ENCODE data around the gene DNAJC21.

DNAJC21 gene

DNA sequence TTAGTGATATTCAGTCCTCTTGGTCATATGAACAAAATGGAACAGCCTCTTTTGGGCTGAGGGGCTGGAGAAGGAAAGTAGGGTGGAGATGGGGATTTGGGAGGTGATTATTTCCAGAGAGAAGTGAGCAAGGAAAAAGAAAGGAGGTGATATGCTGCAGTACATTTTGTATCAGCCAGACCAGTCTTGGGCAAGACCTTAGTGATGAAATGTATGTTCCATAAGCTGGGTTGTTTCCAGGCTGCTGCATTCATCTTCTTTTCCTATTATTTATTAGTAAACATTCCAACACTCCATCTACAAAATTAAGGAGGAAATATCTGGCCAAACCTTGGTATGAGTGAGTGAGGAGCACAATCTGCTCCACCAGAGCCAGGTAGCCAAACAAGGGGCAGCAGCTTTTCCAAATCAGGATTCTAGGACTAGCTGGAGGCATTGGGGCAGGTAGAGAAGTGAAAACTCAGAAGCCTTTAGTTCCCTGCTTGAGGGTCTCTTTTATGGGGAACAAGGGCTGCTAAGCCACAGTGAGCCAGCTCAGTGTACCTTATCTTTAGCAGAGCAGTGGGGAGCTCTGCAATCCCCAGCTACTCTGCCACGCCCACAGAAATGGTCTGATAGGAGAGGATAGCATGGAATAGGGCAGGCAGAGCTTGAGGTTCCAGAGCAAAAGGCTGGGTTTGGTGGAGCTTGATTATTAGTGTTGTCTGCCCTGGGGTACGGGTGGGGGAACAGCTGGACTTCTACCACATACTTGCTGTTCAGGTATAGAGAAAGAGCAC lies 33.5 kb upstream of the DNAJC21 start:
- Histone ChIP-seq H3K9ac (ENCODE audit: insufficient read length, low read depth) (no peak overlapping the region), H3K9me3 (ENCODE audit: insufficient read depth, low read length) (no peaks in the 10 kb centered on the region), H3K36me3 (ENCODE audit: insufficient read depth, insufficient read length, low read length) (peaks cover 3% of the 10 kb centered on the region), H3K4me3 (ENCODE audit: insufficient read length, low read depth) (no peak overlapping the region), H3K27me3 (ENCODE audit: insufficient read depth, insufficient read length) (no peaks in the 10 kb centered on the region), H3K4me1 (ENCODE audit: insufficient read depth, insufficient read length) (no peaks in the 10 kb centered on the region)
- no peak for DNase-seq (ENCODE audit: low read depth, low spot score)
- no peak for TF ChIP-seq YY1 (IDR thresholded peaks at IDR 0.05; ENCODE audit: insufficient read depth, insufficient read length)
- no peak for TF ChIP-seq ZNF274 (IDR thresholded peaks at IDR 0.05; ENCODE audit: low read depth, low read length)

DNA sequence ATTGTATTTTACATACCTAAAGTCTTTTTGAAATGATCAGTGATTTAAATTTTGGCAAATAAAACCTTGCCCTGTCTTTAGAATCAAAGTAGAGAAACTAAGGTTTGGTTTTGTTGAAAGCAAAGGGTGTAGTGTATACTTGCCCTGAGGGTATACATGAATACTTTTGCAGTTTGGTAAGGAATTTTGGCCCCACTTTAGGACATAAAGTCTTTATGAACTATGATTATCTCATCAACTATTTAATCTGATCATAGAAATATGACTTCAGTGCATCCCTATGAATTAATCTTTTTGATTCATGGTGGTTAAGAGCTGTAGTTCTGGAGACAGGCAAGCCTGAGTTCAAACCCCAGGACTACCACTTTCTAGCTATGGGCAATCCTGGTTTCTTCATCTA lies 31.7 kb upstream of the DNAJC21 start:
- Histone ChIP-seq H3K27me3 (ENCODE audit: insufficient read depth, insufficient read length) (no peaks in the 10 kb centered on the region), H3K9ac (ENCODE audit: insufficient read length, low read depth) (no peak overlapping the region), H3K36me3 (ENCODE audit: insufficient read depth, insufficient read length, low read length) (peaks cover 6% of the 10 kb centered on the region), H3K4me1 (ENCODE audit: insufficient read depth, insufficient read length) (no peaks in the 10 kb centered on the region), H3K4me3 (ENCODE audit: insufficient read length, low read depth) (no peak overlapping the region), H3K9me3 (ENCODE audit: insufficient read depth, low read length) (no peaks in the 10 kb centered on the region)
- no peak for DNase-seq (ENCODE audit: low read depth, low spot score)
- no peak for TF ChIP-seq SUZ12 (IDR thresholded peaks at IDR 0.05; ENCODE audit: extremely low read depth, insufficient read depth, insufficient read length)
- TF ChIP-seq ZNF274 (IDR thresholded peaks at IDR 0.05; ENCODE audit: low read depth, low read length): no peak
- TF ChIP-seq YY1 (IDR thresholded peaks at IDR 0.05; ENCODE audit: insufficient read depth, insufficient read length): no peak

DNA sequence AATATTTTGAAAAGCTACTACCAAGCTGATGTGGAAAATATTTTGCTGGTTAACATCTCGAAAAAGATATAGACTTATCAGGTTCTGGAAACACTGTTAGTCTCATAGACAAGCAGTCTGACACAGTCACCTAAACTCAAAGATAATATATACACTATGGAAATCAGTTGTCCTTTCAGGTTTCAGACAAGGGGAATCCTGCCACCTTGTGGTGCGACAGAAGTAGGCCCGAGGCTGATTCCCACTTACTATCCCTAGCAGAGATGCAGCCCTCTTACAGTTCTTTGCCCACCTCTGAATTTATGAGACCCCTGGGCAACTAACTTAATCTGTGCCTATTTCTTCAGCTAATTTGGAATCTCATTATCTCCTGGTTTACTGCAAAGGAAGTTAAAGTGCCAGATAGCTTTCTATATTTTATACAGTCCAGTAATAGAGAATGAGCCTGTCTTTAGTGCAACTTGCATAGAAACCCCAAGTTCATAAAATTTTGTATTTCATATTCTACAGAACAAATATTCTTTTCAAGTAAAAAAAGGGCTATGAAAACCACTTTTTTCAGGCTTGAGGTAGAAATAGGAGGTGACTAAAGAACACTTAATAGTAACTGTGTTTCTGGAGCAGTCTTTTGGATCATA lies 31.0 kb upstream of the DNAJC21 start:
- TF ChIP-seq ZNF274 (IDR thresholded peaks at IDR 0.05; ENCODE audit: low read depth, low read length) (no peak), YY1 (IDR thresholded peaks at IDR 0.05; ENCODE audit: insufficient read depth, insufficient read length) (no peak), SUZ12 (IDR thresholded peaks at IDR 0.05; ENCODE audit: extremely low read depth, insufficient read depth, insufficient read length) (no peak)
- H3K36me3 ChIP-seq (ENCODE audit: insufficient read depth, insufficient read length, low read length): peaks cover 6% of the 10 kb centered on the region
- DNase-seq (ENCODE audit: low read depth, low spot score): peak; percentile 51
- no peaks in the 10 kb centered on the region for H3K27me3 ChIP-seq (ENCODE audit: insufficient read depth, insufficient read length)
- no peak overlapping the region for H3K4me3 ChIP-seq (ENCODE audit: insufficient read length, low read depth)
- no peaks in the 10 kb centered on the region for H3K4me1 ChIP-seq (ENCODE audit: insufficient read depth, insufficient read length)
- no peaks in the 10 kb centered on the region for H3K9me3 ChIP-seq (ENCODE audit: insufficient read depth, low read length)
- H3K9ac ChIP-seq (ENCODE audit: insufficient read length, low read depth): no peak overlapping the region

DNA sequence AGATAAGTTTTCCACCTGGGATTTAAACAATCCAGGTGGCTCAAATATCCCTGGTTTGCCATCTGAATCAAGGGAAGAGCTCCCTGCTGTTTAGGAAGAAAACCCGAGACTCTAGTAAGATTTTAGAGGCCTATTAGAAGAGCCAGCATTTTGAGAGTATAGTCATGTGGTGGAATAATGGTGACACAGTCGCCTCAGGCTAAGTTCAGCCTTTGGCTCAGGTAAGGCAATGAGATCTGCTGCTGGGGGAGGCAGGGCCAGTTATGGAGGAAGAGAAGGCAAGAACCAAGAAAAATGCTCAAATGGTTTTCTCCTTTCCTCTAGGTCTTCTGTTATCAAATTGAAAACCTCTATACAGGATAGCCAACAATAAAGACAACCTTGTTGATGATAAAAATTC lies 30.3 kb upstream of the DNAJC21 start:
- Histone ChIP-seq H3K36me3 (ENCODE audit: insufficient read depth, insufficient read length, low read length) (peaks cover 6% of the 10 kb centered on the region), H3K9me3 (ENCODE audit: insufficient read depth, low read length) (no peaks in the 10 kb centered on the region), H3K9ac (ENCODE audit: insufficient read length, low read depth) (no peak overlapping the region), H3K27me3 (ENCODE audit: insufficient read depth, insufficient read length) (no peaks in the 10 kb centered on the region), H3K4me1 (ENCODE audit: insufficient read depth, insufficient read length) (no peaks in the 10 kb centered on the region), H3K4me3 (ENCODE audit: insufficient read length, low read depth) (no peak overlapping the region)
- TF ChIP-seq YY1 (IDR thresholded peaks at IDR 0.05; ENCODE audit: insufficient read depth, insufficient read length) (no peak), ZNF274 (IDR thresholded peaks at IDR 0.05; ENCODE audit: low read depth, low read length) (no peak), SUZ12 (IDR thresholded peaks at IDR 0.05; ENCODE audit: extremely low read depth, insufficient read depth, insufficient read length) (no peak)
- DNase-seq (ENCODE audit: low read depth, low spot score): no peak

DNA sequence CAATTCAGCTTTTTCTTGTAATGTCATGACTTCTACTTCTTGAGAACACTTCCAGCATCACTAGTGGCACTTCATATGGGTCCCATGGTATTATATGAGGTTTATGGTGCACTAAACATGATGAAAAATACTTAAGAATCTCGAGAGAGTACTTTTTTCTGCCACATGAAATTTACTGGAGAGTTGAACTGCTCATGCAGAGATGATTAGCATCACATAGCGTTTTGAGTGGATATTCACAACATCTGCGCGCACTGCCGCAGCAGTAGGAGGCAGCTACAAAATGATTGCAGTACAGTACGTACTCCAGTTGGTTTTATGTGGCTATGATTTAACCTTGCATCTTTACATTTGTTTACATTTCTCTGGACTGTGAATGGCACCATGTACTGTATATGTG lies 28.7 kb upstream of the DNAJC21 start:
- Histone ChIP-seq H3K4me3 (ENCODE audit: insufficient read length, low read depth) (no peak overlapping the region), H3K9ac (ENCODE audit: insufficient read length, low read depth) (no peak overlapping the region), H3K4me1 (ENCODE audit: insufficient read depth, insufficient read length) (no peaks in the 10 kb centered on the region), H3K27me3 (ENCODE audit: insufficient read depth, insufficient read length) (no peaks in the 10 kb centered on the region), H3K9me3 (ENCODE audit: insufficient read depth, low read length) (no peaks in the 10 kb centered on the region), H3K36me3 (ENCODE audit: insufficient read depth, insufficient read length, low read length) (peaks cover 15% of the 10 kb centered on the region)
- TF ChIP-seq SUZ12 (IDR thresholded peaks at IDR 0.05; ENCODE audit: extremely low read depth, insufficient read depth, insufficient read length) (no peak), ZNF274 (IDR thresholded peaks at IDR 0.05; ENCODE audit: low read depth, low read length) (no peak), YY1 (IDR thresholded peaks at IDR 0.05; ENCODE audit: insufficient read depth, insufficient read length) (no peak)
- DNase-seq (ENCODE audit: low read depth, low spot score): no peak

DNA sequence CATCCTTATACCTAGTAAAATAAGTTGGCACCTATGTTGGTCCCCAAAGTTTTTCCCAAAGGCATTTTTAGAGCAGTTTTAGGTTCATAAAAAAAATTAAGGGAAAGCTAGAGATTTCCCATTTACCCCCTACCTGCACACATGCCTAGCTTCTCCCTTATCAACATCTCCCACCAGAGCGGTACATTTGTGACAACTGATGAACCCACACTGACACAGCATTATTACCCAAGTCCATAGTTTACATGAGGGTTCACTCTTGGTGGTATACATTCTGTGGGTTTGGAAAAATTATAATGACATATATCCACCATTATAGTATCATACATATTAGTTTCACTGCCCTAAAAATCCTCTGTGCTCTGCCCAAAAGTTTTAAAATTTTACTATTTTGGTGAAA lies 26.1 kb upstream of the DNAJC21 start:
- Histone ChIP-seq H3K36me3 (ENCODE audit: insufficient read depth, insufficient read length, low read length) (peaks cover 21% of the 10 kb centered on the region), H3K9me3 (ENCODE audit: insufficient read depth, low read length) (no peaks in the 10 kb centered on the region), H3K9ac (ENCODE audit: insufficient read length, low read depth) (no peak overlapping the region), H3K4me1 (ENCODE audit: insufficient read depth, insufficient read length) (no peaks in the 10 kb centered on the region), H3K4me3 (ENCODE audit: insufficient read length, low read depth) (no peak overlapping the region), H3K27me3 (ENCODE audit: insufficient read depth, insufficient read length) (no peaks in the 10 kb centered on the region)
- no peak for DNase-seq (ENCODE audit: low read depth, low spot score)
- TF ChIP-seq ZNF274 (IDR thresholded peaks at IDR 0.05; ENCODE audit: low read depth, low read length) (no peak), YY1 (IDR thresholded peaks at IDR 0.05; ENCODE audit: insufficient read depth, insufficient read length) (no peak), SUZ12 (IDR thresholded peaks at IDR 0.05; ENCODE audit: extremely low read depth, insufficient read depth, insufficient read length) (no peak)

DNA sequence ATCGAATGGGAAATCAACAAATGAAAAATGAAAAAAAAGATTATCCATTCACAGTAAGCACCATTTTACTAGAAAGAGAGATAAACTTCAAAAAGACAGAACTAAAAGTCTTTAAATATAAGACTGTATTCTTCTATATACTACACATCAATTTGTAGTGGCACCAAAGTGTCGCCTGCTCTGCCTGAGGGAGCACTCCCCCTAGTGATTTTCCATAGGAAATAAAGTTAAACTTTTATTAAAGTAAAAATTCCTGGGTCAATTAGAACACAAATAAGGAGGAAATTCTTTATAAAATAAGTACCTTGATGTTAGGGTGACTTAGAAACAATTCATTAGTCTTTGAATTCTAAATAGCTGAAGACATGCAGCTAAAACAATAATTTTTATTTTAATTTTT lies 23.8 kb upstream of the DNAJC21 start:
- Histone ChIP-seq H3K4me3 (ENCODE audit: insufficient read length, low read depth) (no peak overlapping the region), H3K9ac (ENCODE audit: insufficient read length, low read depth) (no peak overlapping the region), H3K36me3 (ENCODE audit: insufficient read depth, insufficient read length, low read length) (peaks cover 40% of the 10 kb centered on the region), H3K4me1 (ENCODE audit: insufficient read depth, insufficient read length) (no peaks in the 10 kb centered on the region), H3K27me3 (ENCODE audit: insufficient read depth, insufficient read length) (no peaks in the 10 kb centered on the region), H3K9me3 (ENCODE audit: insufficient read depth, low read length) (no peaks in the 10 kb centered on the region)
- no peak for DNase-seq (ENCODE audit: low read depth, low spot score)
- TF ChIP-seq ZNF274 (IDR thresholded peaks at IDR 0.05; ENCODE audit: low read depth, low read length) (no peak), SUZ12 (IDR thresholded peaks at IDR 0.05; ENCODE audit: extremely low read depth, insufficient read depth, insufficient read length) (no peak), YY1 (IDR thresholded peaks at IDR 0.05; ENCODE audit: insufficient read depth, insufficient read length) (no peak)

Measured in NT2/D1 (cell line).